AG08396 (cell line): Measurements from ENCODE around the gene DAPK1.
"Not testable (repeated sequence)": the region's sequence is repeated elsewhere in the genome, so short reads cannot be mapped to it uniquely, and the experiment has no call there.

Experiments
- DNase-seq: peaks from one replicate; pipeline ENCODE4 v3.0.0; 2012; ENCODE audit warnings: low spot score, mixed read lengths

Gene DAPK1

GRCh38 chr9:87543251-87543650 is 45.6 kb downstream of the DAPK1 start:
- no peak for DNase-seq

GRCh38 chr9:87545858-87546257 is 48.2 kb downstream of the DAPK1 start:
- no peak for DNase-seq

DNA sequence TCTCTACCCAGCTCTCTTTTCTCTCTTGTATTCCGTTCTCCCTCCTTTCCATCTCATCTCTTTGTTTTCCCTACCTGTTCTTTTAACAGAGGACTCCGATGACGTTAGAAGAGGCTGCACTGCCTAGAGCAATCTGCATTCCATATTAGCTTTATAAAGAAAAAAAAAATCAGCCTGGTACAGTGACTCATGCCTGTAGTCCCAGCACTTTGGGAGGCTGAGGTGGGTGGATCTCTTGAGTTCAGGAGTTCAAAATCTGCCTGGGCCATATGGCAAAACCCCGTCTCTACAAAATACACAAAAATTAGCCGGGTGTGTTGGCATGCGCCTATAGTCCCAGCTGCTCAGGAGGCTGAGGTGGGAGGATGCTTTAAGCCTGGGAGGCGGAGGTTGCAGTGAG is 49.0 kb downstream of the DAPK1 start:
- no peak for DNase-seq

GRCh38 chr9:87547671-87548081 is 50.0 kb downstream of the DAPK1 start:
- DNase-seq = no peak

- no peak for DNase-seq
These were observed 50.5 kb downstream of the DAPK1 start for GRCh38 chr9:87548159-87548558.

GRCh38 chr9:87549088-87549487 is 51.4 kb downstream of the DAPK1 start:
- not testable (repeated sequence) for DNase-seq

- DNase-seq = no peak
These were observed 52.1 kb downstream of the DAPK1 start for GRCh38 chr9:87549791-87550190.

- DNase-seq = no peak
These were observed 52.7 kb downstream of the DAPK1 start for GRCh38 chr9:87550253-87550954.

- no peak for DNase-seq
These were observed 54.1 kb downstream of the DAPK1 start for GRCh38 chr9:87551772-87552217.

GRCh38 chr9:87554171-87554910 is 56.7 kb downstream of the DAPK1 start:
- DNase-seq = no peak

- DNase-seq = no peak
These were observed 57.3 kb downstream of the DAPK1 start for GRCh38 chr9:87554976-87555375.

- no peak for DNase-seq
These were observed 58.4 kb downstream of the DAPK1 start for GRCh38 chr9:87556039-87556438.

DNA sequence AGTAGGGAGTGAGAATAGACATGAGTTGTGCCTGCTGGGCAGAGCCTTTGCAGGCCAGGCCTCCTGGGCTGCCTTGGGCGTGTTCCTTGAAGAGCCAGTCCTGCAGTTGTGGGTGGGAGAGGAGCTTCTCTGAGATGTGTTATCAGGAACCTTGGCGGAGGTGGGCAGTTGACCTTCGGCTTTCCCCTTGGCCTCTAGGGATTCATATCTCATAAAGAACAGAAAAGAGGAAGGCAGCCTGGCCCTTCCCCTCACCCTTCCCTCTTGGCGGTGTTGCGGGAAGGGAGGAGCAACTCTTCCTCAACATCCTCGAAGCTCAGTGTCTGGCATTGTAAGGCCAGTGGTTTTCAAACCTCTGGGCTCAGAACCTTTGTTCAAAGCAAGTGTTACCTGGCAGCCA is 59.2 kb downstream of the DAPK1 start:
- DNase-seq = no peak

- DNase-seq = no peak
These were observed 60.3 kb downstream of the DAPK1 start for GRCh38 chr9:87557996-87558395.

- DNase-seq = no peak
These were observed 61.0 kb downstream of the DAPK1 start for GRCh38 chr9:87558606-87559190.

DNA sequence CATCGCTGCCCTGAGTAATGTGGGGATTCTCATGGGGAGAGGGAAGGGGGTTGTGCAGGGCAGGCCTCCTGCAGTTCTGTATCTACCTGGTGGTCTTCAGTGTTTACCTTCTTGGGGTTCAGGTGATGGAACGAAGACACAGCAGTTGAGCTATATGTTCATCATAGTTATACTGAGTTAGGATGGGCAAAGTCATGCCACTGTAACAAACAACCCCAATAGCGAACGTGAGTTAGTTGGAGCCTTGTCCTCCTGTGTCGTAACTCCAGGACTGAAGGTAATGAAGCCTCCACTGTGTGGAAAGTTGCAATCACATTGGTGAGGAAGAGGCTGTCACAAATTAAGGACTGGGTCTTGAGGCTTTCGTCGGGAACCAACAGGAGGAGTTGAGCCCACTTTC is 64.4 kb downstream of the DAPK1 start:
- no peak for DNase-seq

- DNase-seq = no peak
These were observed 65.0 kb downstream of the DAPK1 start for GRCh38 chr9:87562530-87563170.

DNA sequence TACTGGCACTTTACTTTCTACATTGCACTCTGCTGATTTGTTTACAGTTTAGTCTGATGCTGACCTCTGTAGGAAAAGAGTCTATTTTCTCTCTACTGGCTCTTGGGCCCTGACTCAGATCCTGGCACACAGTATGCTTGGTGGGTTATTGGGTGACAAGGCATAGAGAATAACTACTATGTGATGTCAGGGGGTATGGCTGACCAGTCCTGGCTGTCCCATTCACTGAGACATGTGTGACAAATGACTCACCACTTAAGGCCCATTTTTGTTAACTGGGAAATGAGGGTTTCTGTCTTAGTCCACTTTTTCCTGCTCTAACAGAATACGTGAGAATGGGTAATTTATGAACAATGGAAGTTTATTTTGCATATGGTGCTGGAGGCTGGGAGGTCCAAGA is 66.4 kb downstream of the DAPK1 start:
- DNase-seq = peak; percentile 26

DNA sequence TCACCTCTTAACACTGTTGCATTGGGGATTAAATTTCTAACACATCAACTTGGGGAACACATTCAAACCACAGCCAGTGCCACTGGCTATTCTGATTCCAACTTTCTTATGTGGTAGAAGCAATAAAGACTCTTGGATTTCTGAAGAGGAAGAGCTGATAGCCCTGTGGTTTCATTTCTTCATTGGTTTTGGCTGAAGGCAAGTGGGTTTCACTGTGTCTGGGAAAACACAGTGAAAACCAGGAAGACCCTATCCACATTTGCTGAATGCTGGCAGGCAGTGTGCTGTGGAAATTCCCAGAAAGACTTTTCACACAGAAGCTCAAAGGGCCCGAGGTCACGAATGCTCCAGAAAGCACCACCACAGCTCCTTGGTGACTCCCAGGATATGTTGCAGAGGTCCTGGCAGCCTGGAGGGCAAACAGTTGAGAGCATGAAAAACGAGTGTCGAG is 67.1 kb downstream of the DAPK1 start:
- no peak for DNase-seq

- no peak for DNase-seq
These were observed 69.3 kb downstream of the DAPK1 start for GRCh38 chr9:87567001-87567400.

GRCh38 chr9:87567571-87567970 is 69.9 kb downstream of the DAPK1 start:
- peak; percentile 55 for DNase-seq

- no peak for DNase-seq
These were observed 70.3 kb downstream of the DAPK1 start for GRCh38 chr9:87567983-87568382.

DNA sequence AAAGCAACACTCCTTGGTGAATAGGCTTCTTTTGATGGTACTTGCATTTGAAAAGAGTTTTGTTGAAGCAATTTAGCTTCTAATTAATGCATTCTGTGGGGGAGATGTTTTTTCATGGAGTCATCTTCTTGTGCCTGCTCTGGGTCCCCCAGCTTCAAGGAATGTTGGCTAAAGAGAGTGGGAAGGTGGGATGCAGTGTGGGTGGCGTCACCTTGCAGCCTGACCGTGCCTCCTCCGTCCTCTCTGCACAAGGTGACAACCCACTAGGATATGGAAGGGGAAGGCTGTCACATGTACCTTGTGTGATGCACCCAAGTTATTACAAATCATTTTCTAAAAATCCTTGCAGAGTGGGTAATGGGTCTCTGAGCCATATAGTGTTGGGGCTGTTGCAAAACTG is 70.7 kb downstream of the DAPK1 start:
- no peak for DNase-seq
